Peyer's patch (tissue), 4 donors: Measurements from ENCODE around the gene CD44.

ENCODE experiments used
- POLR2A ChIP-seq, 2 donors: fragments of 450-650 bp; IDR thresholded peaks; one replicate each; pipeline ENCODE4 v1.5.1; 2017; ENCODE audit warnings: antibody characterized with exemption in 2 of 2, mild to moderate bottlenecking in 2 of 2, moderate library complexity in 2 of 2
- TF ChIP-seq, protein P1 (sequence below), 6 experiments: fragments of 450-650 bp in 4 of 6; fragments of 200-600 bp in 2 of 6; sonication (generic) in 1 of 6; IDR thresholded peaks; one replicate each; pipeline ENCODE4 v1.5.1; 2017 to 2019; ENCODE audit warnings: antibody characterized with exemption in 6 of 6, mild to moderate bottlenecking in 3 of 6, moderate library complexity in 1 of 6

- TF ChIP-seq, protein P1, sequence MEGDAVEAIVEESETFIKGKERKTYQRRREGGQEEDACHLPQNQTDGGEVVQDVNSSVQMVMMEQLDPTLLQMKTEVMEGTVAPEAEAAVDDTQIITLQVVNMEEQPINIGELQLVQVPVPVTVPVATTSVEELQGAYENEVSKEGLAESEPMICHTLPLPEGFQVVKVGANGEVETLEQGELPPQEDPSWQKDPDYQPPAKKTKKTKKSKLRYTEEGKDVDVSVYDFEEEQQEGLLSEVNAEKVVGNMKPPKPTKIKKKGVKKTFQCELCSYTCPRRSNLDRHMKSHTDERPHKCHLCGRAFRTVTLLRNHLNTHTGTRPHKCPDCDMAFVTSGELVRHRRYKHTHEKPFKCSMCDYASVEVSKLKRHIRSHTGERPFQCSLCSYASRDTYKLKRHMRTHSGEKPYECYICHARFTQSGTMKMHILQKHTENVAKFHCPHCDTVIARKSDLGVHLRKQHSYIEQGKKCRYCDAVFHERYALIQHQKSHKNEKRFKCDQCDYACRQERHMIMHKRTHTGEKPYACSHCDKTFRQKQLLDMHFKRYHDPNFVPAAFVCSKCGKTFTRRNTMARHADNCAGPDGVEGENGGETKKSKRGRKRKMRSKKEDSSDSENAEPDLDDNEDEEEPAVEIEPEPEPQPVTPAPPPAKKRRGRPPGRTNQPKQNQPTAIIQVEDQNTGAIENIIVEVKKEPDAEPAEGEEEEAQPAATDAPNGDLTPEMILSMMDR (IDR thresholded peaks at IDR 0.05): peak in 1 of 6 experiments; percentile 26
- no peak for TF ChIP-seq POLR2A (IDR thresholded peaks at IDR 0.05)
Measured at GRCh38 chr11:35126000-35126878, 12.7 kb upstream of the CD44 start.
